RWPE2 (cell line): ENCODE data around the gene RCOR3.
A peak's percentile ranks its signal among the peaks of the same experiment; 100 is the strongest.

ENCODE experiments used
- ATAC-seq: fragments of 200-7000 bp; cut with Tn5 transposase; 3 replicates; pipeline ENCODE4 v1.9.1; 2021; ENCODE audit warnings: low read depth
- DNase-seq: peaks from one replicate; pipeline ENCODE4 v3.0.0-alpha.2; 2020; ENCODE audit warnings: low spot score
- H3K27ac ChIP-seq: fragments of 450-650 bp; 2 replicates; pipeline ENCODE4 v1.5.1; 2017; ENCODE audit warnings: mild to moderate bottlenecking; ENCODE audit not compliant: poor library complexity, severe bottlenecking
- H3K27me3 ChIP-seq: fragments of 250-450 bp; sonication (Bioruptor Pico); 2 replicates; pipeline ENCODE4 v1.5.1; 2021; ENCODE audit warnings: mild to moderate bottlenecking, moderate library complexity; ENCODE audit not compliant: insufficient read depth, poor library complexity, severe bottlenecking
- H3K36me3 ChIP-seq: fragments of 250-450 bp; sonication (Bioruptor Pico); 2 replicates; pipeline ENCODE4 v1.5.1; 2020; ENCODE audit warnings: low read depth, mild to moderate bottlenecking, moderate library complexity
- H3K4me1 ChIP-seq: fragments of 250-450 bp; sonication (Bioruptor Pico); 2 replicates; pipeline ENCODE4 v1.5.1; 2021; ENCODE audit warnings: mild to moderate bottlenecking, moderate library complexity; ENCODE audit not compliant: insufficient read depth, poor library complexity, severe bottlenecking
- H3K4me3 ChIP-seq: fragments of 250-450 bp; sonication (Bioruptor Pico); 2 replicates; pipeline ENCODE4 v1.5.1; 2021; ENCODE audit warnings: mild to moderate bottlenecking, moderate library complexity; ENCODE audit not compliant: severe bottlenecking
- H3K9me3 ChIP-seq: fragments of 250-450 bp; sonication (Bioruptor Pico); 2 replicates; pipeline ENCODE4 v1.5.1; 2021; ENCODE audit warnings: mild to moderate bottlenecking, moderate library complexity; ENCODE audit not compliant: severe bottlenecking
- TF ChIP-seq, protein P1 (sequence below): fragments of 450-650 bp; IDR thresholded peaks from one replicate; pipeline ENCODE4 v1.5.1; 2017; ENCODE audit warnings: mild to moderate bottlenecking, moderate library complexity; ENCODE audit not compliant: poor library complexity, severe bottlenecking

The RCOR3 gene

DNA sequence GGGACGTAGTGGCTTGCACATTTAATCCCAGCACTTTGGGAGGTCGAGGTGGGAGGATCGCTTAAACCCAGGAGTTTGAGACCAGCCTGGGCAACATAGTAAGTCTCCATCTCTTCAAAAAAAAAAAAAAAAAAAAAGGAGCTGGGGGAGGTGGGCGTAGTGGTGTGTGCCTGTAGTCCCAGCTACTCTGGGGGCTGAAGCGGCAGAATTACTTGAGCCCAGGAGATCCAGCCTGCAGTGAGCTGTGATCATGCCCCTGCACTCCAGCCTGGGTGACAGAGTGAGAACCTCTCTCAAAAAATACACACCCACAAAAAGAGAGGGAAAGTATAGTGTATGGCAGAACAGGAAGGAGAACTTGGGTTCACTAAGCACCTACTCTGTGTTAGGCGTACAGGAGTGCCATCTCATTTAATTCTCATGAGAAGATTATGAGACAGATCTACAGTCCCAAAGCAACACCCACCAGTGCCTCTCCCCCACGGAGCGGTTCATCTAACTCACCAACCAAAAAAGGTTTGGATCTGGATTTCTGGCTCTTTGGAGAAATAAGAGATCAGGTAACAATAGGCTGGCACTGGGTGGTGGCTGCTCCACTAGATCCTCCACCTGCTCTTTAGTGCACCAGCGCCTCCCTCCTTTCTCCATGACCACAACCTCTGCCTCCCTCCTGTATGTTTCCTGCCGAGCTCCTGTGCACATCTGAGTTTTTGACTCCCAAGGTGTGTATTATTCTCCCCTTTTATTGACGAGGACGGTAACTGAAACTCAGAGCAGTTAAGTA is 66.0 kb downstream of the RCOR3 start:
- Histone ChIP-seq H3K36me3 (no peaks in the 10 kb centered on the region), H3K27me3 (no peaks in the 10 kb centered on the region), H3K4me1 (no peaks in the 10 kb centered on the region), H3K9me3 (no peaks in the 10 kb centered on the region), H3K4me3 (no peak overlapping the region), H3K27ac (no peak overlapping the region)
- ATAC-seq (no peak), DNase-seq (no peak)
- TF ChIP-seq, protein P1, sequence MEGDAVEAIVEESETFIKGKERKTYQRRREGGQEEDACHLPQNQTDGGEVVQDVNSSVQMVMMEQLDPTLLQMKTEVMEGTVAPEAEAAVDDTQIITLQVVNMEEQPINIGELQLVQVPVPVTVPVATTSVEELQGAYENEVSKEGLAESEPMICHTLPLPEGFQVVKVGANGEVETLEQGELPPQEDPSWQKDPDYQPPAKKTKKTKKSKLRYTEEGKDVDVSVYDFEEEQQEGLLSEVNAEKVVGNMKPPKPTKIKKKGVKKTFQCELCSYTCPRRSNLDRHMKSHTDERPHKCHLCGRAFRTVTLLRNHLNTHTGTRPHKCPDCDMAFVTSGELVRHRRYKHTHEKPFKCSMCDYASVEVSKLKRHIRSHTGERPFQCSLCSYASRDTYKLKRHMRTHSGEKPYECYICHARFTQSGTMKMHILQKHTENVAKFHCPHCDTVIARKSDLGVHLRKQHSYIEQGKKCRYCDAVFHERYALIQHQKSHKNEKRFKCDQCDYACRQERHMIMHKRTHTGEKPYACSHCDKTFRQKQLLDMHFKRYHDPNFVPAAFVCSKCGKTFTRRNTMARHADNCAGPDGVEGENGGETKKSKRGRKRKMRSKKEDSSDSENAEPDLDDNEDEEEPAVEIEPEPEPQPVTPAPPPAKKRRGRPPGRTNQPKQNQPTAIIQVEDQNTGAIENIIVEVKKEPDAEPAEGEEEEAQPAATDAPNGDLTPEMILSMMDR = no peak

DNA sequence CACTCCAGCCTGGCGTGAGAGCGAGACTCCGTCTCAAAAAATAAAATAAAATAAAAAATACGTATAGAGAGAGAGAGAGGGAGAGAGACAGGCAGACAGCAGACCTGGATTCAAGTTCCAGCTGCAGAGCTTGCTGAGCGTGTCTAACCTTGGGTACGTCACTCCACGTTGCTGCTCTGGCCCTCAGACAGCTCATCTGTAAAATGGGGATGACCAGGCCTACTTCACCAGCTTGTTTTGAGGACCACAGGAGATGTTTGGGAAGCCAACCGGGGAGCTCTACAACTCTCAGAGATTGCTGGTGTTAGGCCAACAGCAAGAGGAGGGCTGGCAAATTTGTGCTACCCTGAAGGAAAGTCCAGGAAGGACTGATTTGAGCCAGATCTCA is 67.0 kb downstream of the RCOR3 start:
- H3K4me1 ChIP-seq = no peaks in the 10 kb centered on the region
- H3K27me3 ChIP-seq = no peaks in the 10 kb centered on the region
- H3K36me3 ChIP-seq = no peaks in the 10 kb centered on the region
- TF ChIP-seq, protein P1 = no peak
- no peaks in the 10 kb centered on the region for H3K9me3 ChIP-seq
- DNase-seq (no peak), ATAC-seq (no peak)
- H3K4me3 ChIP-seq = peak overlapping the region; percentile 58
- no peak overlapping the region for H3K27ac ChIP-seq

DNA sequence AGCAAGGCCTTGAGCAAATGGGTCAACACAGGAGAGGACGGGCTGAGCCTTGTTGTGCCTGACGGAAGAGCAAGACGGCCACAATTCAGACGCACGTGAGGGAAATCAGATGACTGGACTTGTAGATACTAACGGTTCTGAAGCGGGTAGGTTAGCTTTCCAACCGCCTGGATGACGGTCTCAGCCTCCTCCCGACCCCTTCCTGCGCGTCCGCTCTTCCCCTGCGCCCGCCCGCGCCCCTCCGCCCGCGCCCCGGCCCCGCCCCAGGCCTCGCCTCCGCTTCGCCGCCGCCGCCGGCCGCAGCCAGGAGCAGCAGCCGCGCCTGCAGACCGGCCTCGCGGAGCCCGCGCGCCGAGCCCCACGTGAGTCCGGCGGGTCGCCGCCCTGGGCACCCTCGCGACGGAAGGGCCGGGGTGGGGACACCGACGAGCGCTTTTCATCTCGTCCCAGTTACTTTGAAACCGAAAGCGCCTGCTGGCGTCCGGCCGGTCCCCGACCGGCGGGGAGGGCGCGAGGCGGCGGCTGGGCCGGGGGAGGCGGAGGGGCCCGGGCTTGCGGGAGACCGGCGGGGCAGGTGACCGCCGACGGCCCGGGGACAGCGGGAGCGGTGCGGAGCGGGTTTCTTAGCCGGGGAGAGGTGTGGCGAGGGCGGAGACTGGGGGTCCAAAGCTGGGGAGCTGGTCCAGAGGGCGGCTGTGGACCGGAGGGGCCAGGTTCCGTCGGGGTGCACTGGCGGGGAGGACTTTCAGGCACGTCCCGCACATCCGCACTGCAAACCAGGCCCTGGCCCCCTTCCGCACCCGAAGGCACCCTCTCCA is 67.6 kb downstream of the RCOR3 start, which contains the start of gene TRAF5:
TRAF5 (plus strand) TSS at position 306 of the 818 bp plus-strand sequence. CDS start 26,407 bp downstream, outside the sequence.
- ATAC-seq = peak; percentile 62
- Histone ChIP-seq H3K27me3 (no peaks in the 10 kb centered on the region), H3K4me1 (no peaks in the 10 kb centered on the region), H3K27ac (no peak within 1 kb of the TSS), H3K9me3 (no peaks in the 10 kb centered on the region), H3K36me3 (no peaks in the 10 kb centered on the region), H3K4me3 (peak within 1 kb of the TSS; percentile 58)
- no peak for DNase-seq
- TF ChIP-seq, protein P1 = no peak

DNA sequence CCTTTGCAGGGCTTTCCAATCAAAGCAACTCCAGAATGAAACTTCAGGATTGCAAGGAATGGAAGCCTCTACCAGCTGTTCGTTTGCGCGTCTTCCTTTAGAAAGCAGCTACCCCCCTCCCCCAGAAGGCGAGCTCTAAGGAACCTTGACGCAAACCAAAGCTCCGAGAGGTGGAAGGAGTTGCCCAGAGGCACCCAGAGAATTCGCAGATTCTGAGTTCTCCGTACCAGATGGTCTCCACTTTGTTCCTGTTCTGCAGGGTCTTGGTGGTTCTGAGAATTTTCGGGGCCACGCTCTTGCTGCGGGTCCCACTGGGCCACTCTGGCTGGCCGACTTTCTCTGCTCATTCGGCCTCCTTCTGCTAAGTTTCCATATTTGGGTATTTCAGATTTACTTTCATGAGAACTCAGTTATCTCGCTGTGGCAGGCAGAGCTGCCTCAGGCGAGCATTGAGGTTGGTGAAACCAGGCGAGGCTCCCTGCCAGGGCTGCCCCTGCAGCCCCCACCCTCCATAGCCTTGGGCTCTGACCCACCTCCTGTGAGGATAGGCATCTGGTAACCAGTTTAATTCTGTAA is 68.3 kb downstream of the RCOR3 start:
- H3K9me3 ChIP-seq = no peaks in the 10 kb centered on the region
- TF ChIP-seq, protein P1 = no peak
- no peaks in the 10 kb centered on the region for H3K36me3 ChIP-seq
- peak; percentile 40 for ATAC-seq
- peak overlapping the region; percentile 58 for H3K4me3 ChIP-seq
- no peak overlapping the region for H3K27ac ChIP-seq
- no peaks in the 10 kb centered on the region for H3K4me1 ChIP-seq
- H3K27me3 ChIP-seq = no peaks in the 10 kb centered on the region
- DNase-seq = no peak
